Gastroesophageal sphincter (tissue), 3 donors: ENCODE data around the gene EFL1.

Experiments
- EP300 ChIP-seq: sonication (generic); formaldehyde crosslinking; IDR thresholded peaks from one replicate; pipeline ENCODE4 v1.6.1; 2017; ENCODE audit warnings: antibody characterized with exemption, mild to moderate bottlenecking
- POLR2A ChIP-seq, 2 donors: fragments of 450-650 bp; IDR thresholded peaks; one replicate each; pipeline ENCODE4 v1.6.1; 2017; ENCODE audit warnings: antibody characterized with exemption in 2 of 2, mild to moderate bottlenecking in 2 of 2, moderate library complexity in 1 of 2
- POLR2AphosphoS5 ChIP-seq: sonication (generic); formaldehyde crosslinking; IDR thresholded peaks from one replicate; pipeline ENCODE4 v1.6.1; 2017; ENCODE audit warnings: antibody characterized with exemption
- TF ChIP-seq, protein P1 (sequence below), 4 experiments: fragments of 200-600 bp in 2 of 4; fragments of 450-650 bp in 2 of 4; sonication (generic) in 1 of 4; IDR thresholded peaks; one replicate each; pipeline ENCODE4 v1.5.1; 2017 to 2019; ENCODE audit warnings: antibody characterized with exemption in 4 of 4, mild to moderate bottlenecking in 2 of 4, moderate library complexity in 2 of 4

DNA sequence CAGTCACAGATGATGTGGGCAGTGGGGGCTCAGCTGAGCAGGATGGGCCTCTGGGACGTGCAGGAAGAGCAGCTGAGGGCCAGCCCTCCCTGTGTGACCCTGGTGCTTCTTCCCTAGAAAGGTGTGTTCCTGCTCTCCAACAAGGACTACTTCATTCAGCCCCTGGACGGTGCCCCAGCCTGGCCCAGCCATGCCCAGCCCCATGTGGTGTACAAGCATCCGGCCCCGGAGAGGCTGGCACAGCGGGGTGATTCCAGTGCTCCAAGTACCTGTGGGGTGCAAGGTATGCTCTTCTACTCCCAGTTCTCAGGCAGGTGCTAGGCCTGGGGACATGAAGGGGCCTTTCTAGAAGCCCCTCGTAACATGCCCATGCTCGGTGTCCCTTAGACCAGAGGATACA is 38.3 kb upstream of the EFL1 start:
- TF ChIP-seq, protein P1, sequence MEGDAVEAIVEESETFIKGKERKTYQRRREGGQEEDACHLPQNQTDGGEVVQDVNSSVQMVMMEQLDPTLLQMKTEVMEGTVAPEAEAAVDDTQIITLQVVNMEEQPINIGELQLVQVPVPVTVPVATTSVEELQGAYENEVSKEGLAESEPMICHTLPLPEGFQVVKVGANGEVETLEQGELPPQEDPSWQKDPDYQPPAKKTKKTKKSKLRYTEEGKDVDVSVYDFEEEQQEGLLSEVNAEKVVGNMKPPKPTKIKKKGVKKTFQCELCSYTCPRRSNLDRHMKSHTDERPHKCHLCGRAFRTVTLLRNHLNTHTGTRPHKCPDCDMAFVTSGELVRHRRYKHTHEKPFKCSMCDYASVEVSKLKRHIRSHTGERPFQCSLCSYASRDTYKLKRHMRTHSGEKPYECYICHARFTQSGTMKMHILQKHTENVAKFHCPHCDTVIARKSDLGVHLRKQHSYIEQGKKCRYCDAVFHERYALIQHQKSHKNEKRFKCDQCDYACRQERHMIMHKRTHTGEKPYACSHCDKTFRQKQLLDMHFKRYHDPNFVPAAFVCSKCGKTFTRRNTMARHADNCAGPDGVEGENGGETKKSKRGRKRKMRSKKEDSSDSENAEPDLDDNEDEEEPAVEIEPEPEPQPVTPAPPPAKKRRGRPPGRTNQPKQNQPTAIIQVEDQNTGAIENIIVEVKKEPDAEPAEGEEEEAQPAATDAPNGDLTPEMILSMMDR (IDR thresholded peaks at IDR 0.05), result no peak
- TF ChIP-seq POLR2AphosphoS5 (no peak), POLR2A (IDR thresholded peaks at IDR 0.05) (no peak), EP300 (no peak)
